GM12801 (cell line): ENCODE results near the gene ENOX1.

Experiments
- CTCF ChIP-seq: IDR thresholded peaks from one replicate; pipeline ENCODE4 v1.5.1; 2011; ENCODE audit warnings: control low read depth; ENCODE audit not compliant: insufficient read length; ENCODE audit errors: extremely low read depth

Gene ENOX1

GRCh38 chr13:43797869-43798268, 11.1 kb upstream of the ENOX1 start:
- TF ChIP-seq CTCF, result no peak

- TF ChIP-seq CTCF, result no peak
Observed at GRCh38 chr13:43797159-43797558, 10.4 kb upstream of the ENOX1 start.

GRCh38 chr13:43794416-43794815, 7.6 kb upstream of the ENOX1 start:
- TF ChIP-seq CTCF, result no peak

DNA sequence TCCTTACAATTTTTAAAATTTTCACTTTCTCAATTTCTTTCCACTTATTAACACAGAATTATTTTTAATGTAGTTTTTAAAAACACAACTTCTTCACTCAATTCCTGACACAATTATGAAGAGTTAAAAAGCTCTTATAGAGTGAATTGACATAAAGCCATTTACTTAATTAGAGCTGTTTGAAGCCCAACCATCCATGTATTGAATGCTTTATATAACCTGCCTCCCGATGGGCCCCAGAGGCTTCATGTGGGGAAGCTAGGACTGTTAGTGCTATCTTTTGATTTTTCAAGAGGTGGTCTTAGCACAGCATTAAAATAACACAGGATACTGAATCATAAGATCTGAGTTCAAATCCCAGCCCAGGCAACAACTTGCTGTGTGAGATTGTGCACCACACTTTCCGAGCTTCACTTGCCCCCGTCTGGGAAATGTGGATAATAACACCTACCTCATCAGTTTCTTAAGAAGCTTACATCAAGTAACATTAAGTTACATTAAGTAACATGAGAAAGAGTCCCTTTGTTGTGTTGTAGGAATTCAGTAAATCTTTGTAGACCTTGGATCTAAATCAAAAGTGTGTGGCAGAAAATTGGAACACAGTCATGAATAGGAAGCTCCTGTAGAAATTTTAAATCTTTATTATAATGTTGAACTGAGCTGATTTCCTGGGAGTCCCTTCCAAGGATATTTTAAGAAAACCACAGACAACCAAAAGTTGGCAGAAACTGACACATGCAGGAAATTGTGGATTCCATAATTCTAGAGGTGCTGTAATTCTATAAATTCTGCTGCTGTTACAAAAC, 5.5 kb upstream of the ENOX1 start:
- TF ChIP-seq CTCF, result no peak

DNA sequence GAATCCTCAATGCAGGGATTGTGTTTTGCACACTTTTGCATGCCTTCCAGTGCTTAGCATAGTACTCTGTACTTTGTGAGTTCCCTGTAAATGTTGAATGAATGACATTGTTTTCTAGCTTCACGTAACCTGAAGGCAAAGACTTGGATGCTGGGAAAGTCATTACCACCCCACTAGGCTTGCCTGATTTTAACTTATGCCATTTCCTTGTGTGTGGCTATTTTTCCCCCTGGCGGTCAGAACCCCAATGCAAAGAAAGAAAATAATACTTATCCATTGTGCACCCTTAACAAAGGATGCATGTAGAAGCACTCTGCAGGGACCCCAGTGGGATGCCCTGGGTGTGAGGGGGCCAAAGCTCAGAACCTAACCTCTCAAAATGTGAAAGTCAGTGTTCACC, 1.2 kb upstream of the ENOX1 start:
- TF ChIP-seq CTCF, result no peak

GRCh38 chr13:43787518-43787891, 733 bp upstream of the ENOX1 start:
- no peak for TF ChIP-seq CTCF

DNA sequence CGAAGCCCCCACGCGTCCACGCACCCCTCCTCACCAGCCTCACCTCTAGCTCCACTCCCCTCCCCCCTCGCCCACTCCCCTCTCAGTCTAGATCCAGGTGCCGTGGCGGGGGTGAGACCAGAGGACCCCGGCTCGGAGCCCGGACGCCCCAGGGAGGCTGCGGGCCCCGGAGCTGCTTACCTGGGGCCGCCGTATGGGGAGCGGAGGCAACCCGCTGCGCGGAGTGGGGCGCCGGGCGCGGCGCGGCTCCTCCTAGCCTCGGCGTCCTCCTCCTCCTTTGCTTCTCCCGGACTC, 353 bp downstream of the ENOX1 start:
- TF ChIP-seq CTCF, result no peak
